Transverse colon (tissue), 4 donors: ENCODE results near the gene AP1G2. TPM values are rescaled to one million over a fixed set of nuclear protein-coding genes. Genes with fewer than 3 reads are reported as not detected.

Experiments
- DNase-seq: peaks from one replicate; pipeline ENCODE4 v3.0.0-alpha.2; 2019
- H3K27ac ChIP-seq, 4 donors: fragments of 200-600 bp; sonication (generic); 2 replicates each; pipeline ENCODE4 v1.5.1; 2016 to 2018; ENCODE audit warnings: inconsistent platforms in 4 of 4
- H3K27me3 ChIP-seq: fragments of 200-600 bp; sonication (generic); 2 replicates; pipeline ENCODE4 v1.5.1; 2017; ENCODE audit warnings: inconsistent platforms
- H3K36me3 ChIP-seq, 4 donors: fragments of 200-600 bp; sonication (generic); 2 replicates each; pipeline ENCODE4 v1.5.1; 2017 to 2019; ENCODE audit warnings: inconsistent platforms in 4 of 4
- H3K4me1 ChIP-seq, 4 donors: fragments of 200-600 bp; sonication (generic); 2 replicates each; pipeline ENCODE4 v1.5.1; 2017 to 2020; ENCODE audit warnings: inconsistent platforms in 4 of 4
- H3K4me3 ChIP-seq, 4 donors: fragments of 200-600 bp; sonication (generic); 1 replicate in 1 of 4; 2 replicates in 3 of 4; pipeline versions ENCODE4 v1.5.1 to v1.6.1; 2017 to 2019; ENCODE audit warnings: inconsistent platforms in 4 of 4
- H3K9me3 ChIP-seq, 2 donors: fragments of 200-600 bp; sonication (generic); 2 replicates each; pipeline ENCODE4 v1.5.1; 2017 to 2019; ENCODE audit warnings: inconsistent platforms in 2 of 2
- CTCF ChIP-seq, 5 experiments: fragments of 200-600 bp in 3 of 5; fragments of 450-650 bp in 2 of 5; sonication (generic) in 3 of 5; IDR thresholded peaks; 1 replicate in 2 of 5; 2 replicates in 3 of 5; pipeline ENCODE4 v1.5.1; 2016 to 2017; ENCODE audit warnings: antibody characterized with exemption in 5 of 5, inconsistent platforms in 3 of 5, mild to moderate bottlenecking in 2 of 5, moderate library complexity in 1 of 5
- EP300 ChIP-seq: sonication (generic); formaldehyde crosslinking; IDR thresholded peaks from one replicate; pipeline ENCODE4 v1.6.1; 2017; ENCODE audit warnings: antibody characterized with exemption, low read depth
- POLR2A ChIP-seq: fragments of 450-650 bp; IDR thresholded peaks from one replicate; pipeline ENCODE4 v1.6.1; 2016; ENCODE audit warnings: antibody characterized with exemption, mild to moderate bottlenecking, moderate library complexity
- POLR2AphosphoS5 ChIP-seq, 3 donors: sonication (generic); formaldehyde crosslinking; IDR thresholded peaks; one replicate each; pipeline ENCODE4 v1.6.1; 2016; ENCODE audit warnings: antibody characterized with exemption in 3 of 3
- WGBS, 2 donors: methylation state at CpG; one replicate each; pipeline ENCODE4 v1.1.5; 2018; ENCODE audit warnings: low coverage in 1 of 2; 5-methylcytosine and 5-hydroxymethylcytosine counted together
- in situ Hi-C, 4 donors: fragments of 200-750 bp; cut with MboI; loops; one replicate each; pipeline versions ENCODE4 v1.15.0 to v1.15.1; 2017; ENCODE audit warnings: low sequenced_read_pairs in 3 of 4, low pct_ligation_motif_present in 1 of 4, low pct_unique_long_range_greater_than_20kb in 1 of 4
- intact Hi-C: fragments of 100-400 bp; cut with DNase I; formaldehyde crosslinking; loops from one replicate; pipeline ENCODE4 v1.15.1; 2023; ENCODE audit warnings: low total_unique reads
- total RNA-seq, 4 donors: library from RNA; depleted of rRNA; stranded (reverse); fragments of >200 nt; gene quantifications; one replicate each; pipeline ENCODE4 v1.1.0, GENCODE V29; 2016

The AP1G2 gene
- total RNA-seq, 4 donors from 2014 or later = 163 to 508 (median 237) TPM

- no peak overlapping the region for H3K4me3 ChIP-seq
- in situ Hi-C loops = no loop called here
- no peaks in the 10 kb centered on the region for H3K9me3 ChIP-seq
- H3K4me1 ChIP-seq = peaks cover 0 to 9% (median 0%) of the 10 kb centered on the region in 4 donors
- WGBS, 2 donors = 90 to 100% methylated on average over 2 of the region's 2 CpGs
- intact Hi-C loops = no loop called here
- H3K36me3 ChIP-seq = no peaks in the 10 kb centered on the region
- H3K27me3 ChIP-seq = no peaks in the 10 kb centered on the region
- H3K27ac ChIP-seq = no peak overlapping the region
- TF ChIP-seq EP300 = no peak
- no peak for TF ChIP-seq POLR2A
- no peak for TF ChIP-seq CTCF (IDR thresholded peaks at IDR 0.05)
- TF ChIP-seq POLR2AphosphoS5 (IDR thresholded peaks at IDR 0.05) = no peak
- no peak for DNase-seq
Measured at GRCh38 chr14:23536494-23536893, 31.1 kb downstream of the AP1G2 start.

DNA sequence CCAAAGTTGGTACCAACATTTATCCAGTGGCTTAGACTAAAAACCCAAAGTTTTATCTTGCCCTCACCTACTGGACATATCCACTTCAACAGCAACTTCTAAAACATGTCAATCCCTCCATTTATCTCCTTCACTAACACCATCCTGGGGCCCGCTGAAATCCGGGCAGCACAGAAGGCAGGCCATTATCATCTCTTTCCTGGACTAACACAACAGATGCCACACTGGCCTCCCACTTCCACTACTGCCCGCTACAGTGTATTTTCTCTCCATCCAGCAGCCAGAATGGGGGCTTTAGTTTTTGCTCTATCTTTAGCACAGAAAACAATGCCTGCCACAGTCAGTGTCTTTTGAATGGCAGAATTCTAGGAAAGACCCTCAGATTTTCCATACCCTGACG, 31.6 kb downstream of the AP1G2 start:
- in situ Hi-C loops = no loop called here
- H3K27me3 ChIP-seq = no peaks in the 10 kb centered on the region
- no peak overlapping the region for H3K4me3 ChIP-seq
- intact Hi-C loops = no loop called here
- no peaks in the 10 kb centered on the region for H3K9me3 ChIP-seq
- peaks cover 0 to 9% (median 0%) of the 10 kb centered on the region in 4 donors for H3K4me1 ChIP-seq
- no peak overlapping the region for H3K27ac ChIP-seq
- 85 to 100% methylated on average over 3 to 4 of the region's 4 CpGs for whole genome bisulfite sequencing, 2 donors
- DNase-seq = no peak
- TF ChIP-seq EP300 (no peak), POLR2AphosphoS5 (IDR thresholded peaks at IDR 0.05) (no peak), CTCF (IDR thresholded peaks at IDR 0.05) (no peak), POLR2A (no peak)
- H3K36me3 ChIP-seq = no peaks in the 10 kb centered on the region

DNA sequence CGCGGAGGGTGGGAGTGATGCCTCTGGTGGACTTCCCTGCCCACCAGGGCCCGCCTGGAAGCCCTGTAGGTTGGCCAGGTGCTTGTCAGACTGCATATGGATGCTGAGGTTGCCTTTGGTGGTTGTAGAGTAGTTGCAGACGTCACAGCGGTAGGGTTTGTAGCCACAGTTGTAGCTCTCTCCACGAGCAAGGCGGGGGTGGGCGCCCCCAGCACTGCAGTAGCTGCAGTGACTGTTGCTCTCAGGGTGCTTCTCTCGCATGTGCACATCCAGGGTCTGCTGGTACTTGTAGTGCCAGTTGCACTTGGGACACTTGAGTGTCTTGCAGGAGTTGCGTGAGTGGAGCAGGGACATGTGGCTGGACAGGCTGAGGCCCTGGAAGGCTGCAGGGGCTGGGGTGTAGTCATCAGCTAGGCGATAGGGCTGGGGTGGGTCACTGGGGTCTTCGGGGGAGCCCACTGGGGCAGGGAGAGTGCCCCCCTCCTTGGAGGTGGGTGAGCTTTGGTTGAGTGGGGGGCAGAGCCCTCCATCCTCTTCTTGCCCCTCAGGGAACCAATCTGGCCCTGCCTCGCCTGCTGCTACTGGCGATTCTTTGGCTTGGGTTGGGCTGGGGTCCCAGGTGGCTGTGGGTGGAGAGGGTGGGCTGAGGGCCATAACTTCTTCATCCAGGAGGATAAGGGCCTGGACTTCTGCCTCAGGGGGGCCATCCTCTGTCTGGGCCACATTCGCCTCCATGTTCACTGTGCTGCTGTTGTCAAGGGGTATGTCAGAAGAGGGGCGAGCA, 33.7 kb downstream of the AP1G2 start:
- no peak overlapping the region for H3K4me3 ChIP-seq
- H3K4me1 ChIP-seq = peaks cover 0 to 2% (median 0%) of the 10 kb centered on the region in 4 donors
- 91% methylated on average over 14 of the region's 16 CpGs; no CpG with 5 or more reads in 1 of the 2 donors for WGBS, 2 donors
- H3K27ac ChIP-seq = no peak overlapping the region
- TF ChIP-seq POLR2AphosphoS5 (IDR thresholded peaks at IDR 0.05) (no peak), CTCF (IDR thresholded peaks at IDR 0.05) (no peak), POLR2A (no peak), EP300 (no peak)
- H3K9me3 ChIP-seq = no peaks in the 10 kb centered on the region
- in situ Hi-C loops (no loop called here), intact Hi-C loops (no loop called here)
- no peaks in the 10 kb centered on the region for H3K36me3 ChIP-seq
- DNase-seq = no peak
- no peaks in the 10 kb centered on the region for H3K27me3 ChIP-seq

DNA sequence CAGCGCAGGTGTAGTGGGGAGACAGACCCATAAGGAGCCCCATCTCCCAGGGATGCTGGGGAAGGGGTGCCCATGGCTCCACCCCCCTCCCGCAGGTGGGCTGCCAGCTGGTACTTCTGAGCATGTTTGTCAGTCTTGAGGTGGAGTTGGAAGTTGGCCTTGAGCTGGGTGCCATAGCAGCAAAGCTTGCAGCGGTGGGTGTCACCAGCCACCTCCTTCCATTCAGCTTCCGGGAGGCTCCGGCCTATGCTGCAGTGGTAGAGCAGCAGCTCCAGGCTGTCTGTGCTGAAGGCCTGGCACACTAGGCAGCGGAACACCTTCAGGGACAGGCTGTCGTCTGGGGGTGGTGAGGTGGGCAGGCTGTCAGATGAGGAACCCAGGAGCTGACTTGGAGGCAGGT, 34.9 kb downstream of the AP1G2 start:
- Histone ChIP-seq H3K4me3 (no peak overlapping the region), H3K36me3 (no peaks in the 10 kb centered on the region), H3K9me3 (no peaks in the 10 kb centered on the region), H3K27ac (no peak overlapping the region), H3K27me3 (no peaks in the 10 kb centered on the region), H3K4me1 (no peaks in the 10 kb centered on the region)
- intact Hi-C loops = no loop called here
- in situ Hi-C loops = no loop called here
- DNase-seq = no peak
- 92 to 98% methylated on average over 2 to 7 of the region's 7 CpGs for WGBS, 2 donors
- TF ChIP-seq POLR2AphosphoS5 (IDR thresholded peaks at IDR 0.05) (no peak), CTCF (IDR thresholded peaks at IDR 0.05) (no peak), EP300 (no peak), POLR2A (no peak)
